K562 (cell line): ENCODE measurements around the gene CENPO. TPM values are rescaled to one million over a fixed set of nuclear protein-coding genes. Genes with fewer than 3 reads are reported as not detected.

Experiments
- ATAC-seq: fragments of 200-7000 bp; cut with Tn5 transposase; 3 replicates; pipeline ENCODE4 v1.9.1; 2020; ENCODE audit warnings: moderate library complexity
- BruUV-seq: library from RNA; stranded (reverse); fragments of 400-500 nt; replicated peaks from 2 replicates; lab custom pipeline; 2021; lab: Mats Ljungman, UMichigan
- CTCF ChIA-PET: fragments of 300-600 bp; formaldehyde crosslinking; extraction: SDS; loops from one replicate; lab custom pipeline; 2021; ENCODE audit warnings: low intra/inter-chr PET ratio; lab: Yijun Ruan, JAX
- POLR2A ChIA-PET: fragments of 300-600, 350-650 bp; sonication (Branson Sonifier 250); formaldehyde crosslinking; extraction: SDS; loops from one replicate; lab custom pipeline; 2021; ENCODE audit warnings: antibody characterized with exemption, inconsistent platforms; lab: Yijun Ruan, JAX
- DNase-seq, 4 experiments: peaks; one replicate each; pipeline versions ENCODE4 v3.0.0 to v3.0.0-alpha.2; 2011 to 2018; ENCODE audit warnings: low spot score in 3 of 4, mixed read lengths in 3 of 4; ENCODE audit errors: extremely low read depth in 1 of 4
- FAIRE-seq: peaks from 2 replicates; lab custom pipeline; 2011; peaks lifted over from hg19 to GRCh38; lab: Jason Lieb, UNC
- H2AFZ ChIP-seq: 2 replicates; pipeline ENCODE4 v1.6.0; 2011; ENCODE audit warnings: low read depth, low read length, control low read depth, inconsistent platforms
- H3K27ac ChIP-seq: fragments of 200-600 bp; 3 replicates; pipeline ENCODE4 v1.8.0; 2011; ENCODE audit warnings: low read depth, mild to moderate bottlenecking, control low read depth, inconsistent platforms, low read length, moderate library complexity, mixed read lengths; ENCODE audit errors: extremely low read depth
- H3K27me3 ChIP-seq, 2 experiments: fragments of 300-600 bp in 1 of 2; 2 replicates in 1 of 2; 3 replicates in 1 of 2; pipeline versions ENCODE4 v1.6.0 to v1.8.0; 2011; ENCODE audit warnings: inconsistent platforms in 2 of 2, low read length in 2 of 2, mild to moderate bottlenecking in 1 of 2, mixed read lengths in 1 of 2, moderate library complexity in 1 of 2; ENCODE audit not compliant: control insufficient read depth in 2 of 2, insufficient read depth in 2 of 2
- H3K36me3 ChIP-seq: fragments of 300-600 bp; 3 replicates; pipeline ENCODE4 v1.8.0; 2011; ENCODE audit warnings: mild to moderate bottlenecking, low read length, inconsistent platforms; ENCODE audit not compliant: control insufficient read depth, insufficient read depth
- H3K4me1 ChIP-seq, 2 experiments: fragments of 200-600 bp in 1 of 2; replicated peaks in 1 of 2; 2 replicates in 1 of 2; 3 replicates in 1 of 2; pipeline versions ENCODE4 v1.5.1 to v1.8.0; 2011; ENCODE audit warnings: inconsistent platforms in 2 of 2, low read length in 2 of 2, mild to moderate bottlenecking in 1 of 2, mixed read lengths in 1 of 2, moderate library complexity in 1 of 2; ENCODE audit not compliant: control insufficient read depth in 2 of 2, insufficient read depth in 2 of 2
- H3K4me2 ChIP-seq: 2 replicates; pipeline ENCODE4 v1.6.1; 2011; ENCODE audit warnings: low read length, control low read depth, inconsistent platforms, mixed read lengths; ENCODE audit not compliant: insufficient read depth
- H3K4me3 ChIP-seq: fragments of 200-600 bp; sonication (generic), shearing (Covaris generic); 2 replicates; pipeline ENCODE4 v1.5.1; 2016; ENCODE audit warnings: control low read depth, inconsistent platforms
- H3K79me2 ChIP-seq: fragments of 200-600 bp; 3 replicates; pipeline ENCODE4 v1.8.0; 2011; ENCODE audit warnings: low read length, inconsistent platforms; ENCODE audit not compliant: control insufficient read depth, insufficient read depth
- H3K9ac ChIP-seq, 2 experiments: 2 replicates each; pipeline versions ENCODE4 v1.6.0 to v1.6.1; 2011; ENCODE audit warnings: low read depth in 2 of 2, low read length in 2 of 2, control low read depth in 1 of 2, inconsistent platforms in 1 of 2, mild to moderate bottlenecking in 1 of 2, mixed read lengths in 1 of 2; ENCODE audit not compliant: insufficient read depth in 1 of 2
- H3K9me1 ChIP-seq: one replicate; pipeline ENCODE4 v1.6.0; 2011; ENCODE audit warnings: inconsistent platforms, mild to moderate bottlenecking, low read length, moderate library complexity; ENCODE audit not compliant: control insufficient read depth, insufficient read depth
- H3K9me3 ChIP-seq: replicated peaks from 2 replicates; pipeline ENCODE4 v1.5.1; 2011; ENCODE audit warnings: low read depth, low read length, inconsistent platforms; ENCODE audit not compliant: control insufficient read depth, insufficient read depth
- H4K20me1 ChIP-seq: replicated peaks from 2 replicates; pipeline ENCODE4 v1.6.1; 2011; ENCODE audit warnings: low read length, inconsistent platforms, mixed read lengths; ENCODE audit not compliant: control insufficient read depth, insufficient read depth
- NR2C1 ChIP-seq, 2 experiments: fragments of 450-650 bp; IDR thresholded peaks; 2 replicates each; pipeline ENCODE4 v1.6.1; 2017; ENCODE audit warnings: mild to moderate bottlenecking in 2 of 2, antibody characterized with exemption in 1 of 2, inconsistent platforms in 1 of 2, missing compliant biosample characterization in 1 of 2, missing genetic modification characterization in 1 of 2
- PRPF4 ChIP-seq: fragments of 200-400 bp; formaldehyde crosslinking; IDR thresholded peaks from one replicate; pipeline ENCODE4 v1.6.1; 2017; ENCODE audit warnings: low read length, low read depth, mild to moderate bottlenecking; ENCODE audit not compliant: insufficient read depth, poor library complexity, severe bottlenecking
- PTRF ChIP-seq: fragments of 450-650 bp; IDR thresholded peaks from 2 replicates; pipeline ENCODE4 v1.6.1; 2016; ENCODE audit warnings: mild to moderate bottlenecking, missing genetic modification characterization, missing compliant biosample characterization
- RFX1 ChIP-seq: fragments of 450-650 bp; IDR thresholded peaks from 2 replicates; pipeline ENCODE4 v1.6.1; 2016; ENCODE audit warnings: mild to moderate bottlenecking, moderate library complexity
- SUPT5H ChIP-seq: fragments of 450-650 bp; IDR thresholded peaks from 2 replicates; pipeline ENCODE4 v1.6.1; 2016
- YY1 ChIP-seq, 3 experiments: IDR thresholded peaks; 2 replicates each; pipeline ENCODE4 v1.6.1; 2011; ENCODE audit warnings: low read length in 2 of 3, mild to moderate bottlenecking in 2 of 3, moderate library complexity in 2 of 3, borderline replicate concordance in 1 of 3, control low read depth in 1 of 3, low read depth in 1 of 3; ENCODE audit not compliant: insufficient read depth in 3 of 3, insufficient replicate concordance in 2 of 3, control insufficient read depth in 1 of 3, insufficient read length in 1 of 3; ENCODE audit errors: extremely low read depth in 1 of 3
- ZNF436 ChIP-seq: fragments of 250-450, 450-650 bp; sonication (Bioruptor Pico); formaldehyde crosslinking; IDR thresholded peaks from 2 replicates; pipeline ENCODE4 v1.7.0; 2020; ENCODE audit warnings: mild to moderate bottlenecking
- ZNF57 ChIP-seq: fragments of 450-650 bp; formaldehyde crosslinking; IDR thresholded peaks from 2 replicates; pipeline ENCODE4 v1.4.0; 2020; ENCODE audit warnings: mild to moderate bottlenecking, moderate library complexity
- WGBS: fragments of 100-300 bp; shearing (Covaris generic); methylation state at CpG from one replicate; pipeline ENCODE4 v1.1.6; 2016; ENCODE audit warnings: low coverage, mixed read lengths; ENCODE audit not compliant: insufficient coverage; ENCODE audit errors: missing lambda C conversion rate; 5-methylcytosine and 5-hydroxymethylcytosine counted together
- in situ Hi-C: fragments of 300-500 bp; cut with MboI; formaldehyde crosslinking; loops from 4 replicates; pipeline ENCODE4 v1.15.0; 2018; ENCODE audit warnings: inconsistent platforms, mixed read lengths
- intact Hi-C: fragments of 100-400 bp; cut with micrococcal nuclease; formaldehyde crosslinking; loops from 2 replicates; pipeline ENCODE4 v1.14.2; 2022
- polyA plus RNA-seq, 8 experiments: library from polyadenylated mRNA; depleted of rRNA in 4 of 8; stranded (reverse) in 5 of 8; unstranded in 3 of 8; fragments of >200 nt; fragmentation: Nextera tagmentation in 2 of 8; fragmentation: Illumina TruSeq in 1 of 8; extraction: Ambion mirVana in 2 of 8; extraction: Trizol in 1 of 8; gene quantifications; 2 replicates each; pipeline versions ENCODE4 v1.2.1 to v1.2.3, GENCODE V29; 2011 to 2014; ENCODE audit warnings: inconsistent platforms in 1 of 8, missing spikeins in 1 of 8
- total RNA-seq, 7 experiments: library from RNA; depleted of rRNA in 6 of 7; stranded (reverse); fragments of >200 nt in 6 of 7; fragmentation: Illumina TruSeq in 2 of 7; extraction: Trizol in 2 of 7; gene quantifications; 2 replicates each; pipeline versions ENCODE4 v1.2.1 to v1.2.3, GENCODE V29; 2011 to 2021; ENCODE audit warnings: low replicate concordance in 1 of 7
- TF ChIP-seq, protein P1 (sequence below), 2 experiments: fragments of 450-650 bp; IDR thresholded peaks; 2 replicates each; pipeline ENCODE4 v1.6.1; 2016
- TF ChIP-seq, protein P2 (sequence below): fragments of 250-450 bp; sonication (Bioruptor Pico); IDR thresholded peaks from 2 replicates; pipeline ENCODE4 v1.8.0; 2021; ENCODE audit warnings: moderate library complexity, mild to moderate bottlenecking, inconsistent platforms
- TF ChIP-seq, protein P3 (sequence below): fragments of 250-450 bp; sonication (Bioruptor Pico); IDR thresholded peaks from 2 replicates; pipeline ENCODE4 v1.9.0; 2021; ENCODE audit warnings: mild to moderate bottlenecking, inconsistent platforms

CENPO gene
- total and polyA plus RNA-seq, 9 of the 15 experiments (the other 6 are each of a cell fraction or from before 2014, with no cell fraction given), result 30.6 to 59.4 (median 38.9) TPM

DNA sequence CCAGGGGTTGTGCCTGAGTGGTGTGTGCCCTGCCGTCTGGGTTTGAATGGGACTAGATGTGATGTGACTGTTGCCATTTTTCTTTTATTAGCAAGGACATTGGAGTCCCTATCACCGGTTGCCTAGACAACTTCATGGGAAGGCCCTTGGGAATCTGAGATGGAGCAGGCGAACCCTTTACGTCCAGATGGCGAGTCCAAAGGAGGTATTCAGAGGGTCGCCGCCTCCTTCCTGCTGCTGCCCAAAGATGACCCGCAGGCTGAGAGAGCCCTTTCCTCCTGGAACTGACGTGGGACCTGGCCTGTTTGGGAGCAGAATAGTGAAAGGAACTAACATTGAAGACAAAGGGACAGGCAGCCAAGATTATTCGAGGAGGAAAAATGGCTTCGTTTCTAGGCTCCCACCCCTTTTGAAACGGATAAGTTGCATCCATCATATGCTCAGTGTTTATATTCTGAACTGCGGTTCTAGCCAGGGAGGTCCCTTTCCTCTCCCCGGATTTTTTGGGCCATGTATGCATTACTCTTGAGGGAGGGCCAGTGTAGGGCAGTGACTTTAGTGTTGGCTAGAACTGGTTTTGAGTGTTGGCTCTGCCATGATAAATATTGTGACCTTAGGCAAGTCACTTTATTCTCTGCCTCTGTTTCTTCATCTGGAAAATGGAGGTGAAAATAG lies 673 bp downstream of the CENPO start:
- DNase-seq (peak in 2 of 4 experiments; percentile 22 to 34), FAIRE-seq (no peak)
- POLR2A ChIA-PET, result interaction anchor here (1.3 to 1.5 kb wide), 3 partner anchors 15 to 19 kb away, joined by 3 to 6 read pairs (median 3); no protein-coding TSS in a partner anchor
- TF ChIP-seq RFX1, result peak; percentile 82
- no peak for TF ChIP-seq ZNF436 (CRISPR knock-in tag)
- TF ChIP-seq PTRF, result no peak
- TF ChIP-seq ZNF57 (CRISPR knock-in tag), result no peak
- TF ChIP-seq, protein P1, sequence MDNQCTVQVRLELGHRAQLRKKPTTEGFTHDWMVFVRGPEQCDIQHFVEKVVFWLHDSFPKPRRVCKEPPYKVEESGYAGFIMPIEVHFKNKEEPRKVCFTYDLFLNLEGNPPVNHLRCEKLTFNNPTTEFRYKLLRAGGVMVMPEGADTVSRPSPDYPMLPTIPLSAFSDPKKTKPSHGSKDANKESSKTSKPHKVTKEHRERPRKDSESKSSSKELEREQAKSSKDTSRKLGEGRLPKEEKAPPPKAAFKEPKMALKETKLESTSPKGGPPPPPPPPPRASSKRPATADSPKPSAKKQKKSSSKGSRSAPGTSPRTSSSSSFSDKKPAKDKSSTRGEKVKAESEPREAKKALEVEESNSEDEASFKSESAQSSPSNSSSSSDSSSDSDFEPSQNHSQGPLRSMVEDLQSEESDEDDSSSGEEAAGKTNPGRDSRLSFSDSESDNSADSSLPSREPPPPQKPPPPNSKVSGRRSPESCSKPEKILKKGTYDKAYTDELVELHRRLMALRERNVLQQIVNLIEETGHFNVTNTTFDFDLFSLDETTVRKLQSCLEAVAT (IDR thresholded peaks at IDR 0.05), result no peak
- TF ChIP-seq YY1 (IDR thresholded peaks at IDR 0.05; ENCODE audit: borderline replicate concordance in 1 of 3, control insufficient read depth in 1 of 3, extremely low read depth in 1 of 3, insufficient read depth in 3 of 3, insufficient read length in 1 of 3, insufficient replicate concordance in 2 of 3, low read depth in 1 of 3, low read length in 2 of 3), result peak in 1 of 3 experiments; percentile 45
- TF ChIP-seq, protein P2, sequence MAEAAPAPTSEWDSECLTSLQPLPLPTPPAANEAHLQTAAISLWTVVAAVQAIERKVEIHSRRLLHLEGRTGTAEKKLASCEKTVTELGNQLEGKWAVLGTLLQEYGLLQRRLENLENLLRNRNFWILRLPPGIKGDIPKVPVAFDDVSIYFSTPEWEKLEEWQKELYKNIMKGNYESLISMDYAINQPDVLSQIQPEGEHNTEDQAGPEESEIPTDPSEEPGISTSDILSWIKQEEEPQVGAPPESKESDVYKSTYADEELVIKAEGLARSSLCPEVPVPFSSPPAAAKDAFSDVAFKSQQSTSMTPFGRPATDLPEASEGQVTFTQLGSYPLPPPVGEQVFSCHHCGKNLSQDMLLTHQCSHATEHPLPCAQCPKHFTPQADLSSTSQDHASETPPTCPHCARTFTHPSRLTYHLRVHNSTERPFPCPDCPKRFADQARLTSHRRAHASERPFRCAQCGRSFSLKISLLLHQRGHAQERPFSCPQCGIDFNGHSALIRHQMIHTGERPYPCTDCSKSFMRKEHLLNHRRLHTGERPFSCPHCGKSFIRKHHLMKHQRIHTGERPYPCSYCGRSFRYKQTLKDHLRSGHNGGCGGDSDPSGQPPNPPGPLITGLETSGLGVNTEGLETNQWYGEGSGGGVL (CRISPR knock-in tag), result no peak
- no peak for TF ChIP-seq PRPF4
- no peak for TF ChIP-seq SUPT5H
- 0 out of 2 replicates have a peak, but pooled peaks have one; percentile 5 for TF ChIP-seq NR2C1 (IDR thresholded peaks at IDR 0.05)
- TF ChIP-seq NR2C1 (tag; IDR thresholded peaks at IDR 0.05), result no peak
- TF ChIP-seq, protein P3, sequence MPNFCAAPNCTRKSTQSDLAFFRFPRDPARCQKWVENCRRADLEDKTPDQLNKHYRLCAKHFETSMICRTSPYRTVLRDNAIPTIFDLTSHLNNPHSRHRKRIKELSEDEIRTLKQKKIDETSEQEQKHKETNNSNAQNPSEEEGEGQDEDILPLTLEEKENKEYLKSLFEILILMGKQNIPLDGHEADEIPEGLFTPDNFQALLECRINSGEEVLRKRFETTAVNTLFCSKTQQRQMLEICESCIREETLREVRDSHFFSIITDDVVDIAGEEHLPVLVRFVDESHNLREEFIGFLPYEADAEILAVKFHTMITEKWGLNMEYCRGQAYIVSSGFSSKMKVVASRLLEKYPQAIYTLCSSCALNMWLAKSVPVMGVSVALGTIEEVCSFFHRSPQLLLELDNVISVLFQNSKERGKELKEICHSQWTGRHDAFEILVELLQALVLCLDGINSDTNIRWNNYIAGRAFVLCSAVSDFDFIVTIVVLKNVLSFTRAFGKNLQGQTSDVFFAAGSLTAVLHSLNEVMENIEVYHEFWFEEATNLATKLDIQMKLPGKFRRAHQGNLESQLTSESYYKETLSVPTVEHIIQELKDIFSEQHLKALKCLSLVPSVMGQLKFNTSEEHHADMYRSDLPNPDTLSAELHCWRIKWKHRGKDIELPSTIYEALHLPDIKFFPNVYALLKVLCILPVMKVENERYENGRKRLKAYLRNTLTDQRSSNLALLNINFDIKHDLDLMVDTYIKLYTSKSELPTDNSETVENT (CRISPR knock-in tag), result no peak

More for the DNA sequence above, 673 bp downstream of the CENPO start:
- CTCF ChIA-PET, result interaction anchor here (1.0 kb wide), 1 partner anchor 384 kb away, joined by 3 read pairs; no protein-coding TSS in a partner anchor
- H3K36me3 ChIP-seq, result peaks cover 50% of the 10 kb centered on the region; the same call in 2 of the 3 replicates
- H3K9ac ChIP-seq, result peak overlapping the region; percentile 98 to 100
- 0% methylated on average over 14 of the region's 14 CpGs for WGBS
- H3K9me3 ChIP-seq, result no peaks in the 10 kb centered on the region
- H3K27me3 ChIP-seq, result no peaks in the 10 kb centered on the region
- peaks cover 7% of the 10 kb centered on the region; the same call in 1 of the 2 replicates for H4K20me1 ChIP-seq
- peaks cover 70% of the 10 kb centered on the region for H3K79me2 ChIP-seq
- peak overlapping the region; percentile 99 for H3K27ac ChIP-seq
- intact Hi-C loops (loop anchor here (2.0 kb wide), 1 partner anchor 303 kb away; the partner anchor contains the start of gene NCOA1), in situ Hi-C loops (loop anchor here (25.0 kb wide), 1 partner anchor 382 kb away; no protein-coding TSS in a partner anchor)
- TSS peak; percentile 76 for BruUV-seq
- no peaks in the 10 kb centered on the region for H3K9me1 ChIP-seq
- ATAC-seq, result no peak
- H2AFZ ChIP-seq, result peak overlapping the region; percentile 100
- H3K4me3 ChIP-seq, result peak overlapping the region; percentile 87
- peak overlapping the region; percentile 95 for H3K4me2 ChIP-seq
- peaks cover 9 to 35% of the 10 kb centered on the region in 2 experiments; a peak in 4 of 5 replicates for H3K4me1 ChIP-seq
